Liver (tissue), 3 donors: ENCODE measurements around the gene RAD51B.

Experiments
- EGR1 ChIP-seq, 2 donors: IDR thresholded peaks; 2 replicates each; pipeline ENCODE4 v1.6.1; 2016 to 2018; ENCODE audit warnings: antibody characterized with exemption in 2 of 2, low read depth in 2 of 2
- FOXA1 ChIP-seq: IDR thresholded peaks from 2 replicates; pipeline ENCODE4 v1.6.1; 2016; ENCODE audit warnings: antibody characterized with exemption
- GABPA ChIP-seq, 2 donors: IDR thresholded peaks in 1 of 2; conservative IDR thresholded peaks in 1 of 2; 2 replicates each; pipeline ENCODE4 v1.6.1; 2016; ENCODE audit warnings: antibody characterized with exemption in 2 of 2, mild to moderate bottlenecking in 1 of 2, moderate library complexity in 1 of 2
- JUND ChIP-seq, 2 donors: IDR thresholded peaks; 2 replicates each; pipeline ENCODE4 v1.6.1; 2016; ENCODE audit warnings: antibody characterized with exemption in 2 of 2
- RAD21 ChIP-seq, 2 donors: IDR thresholded peaks; 2 replicates each; pipeline ENCODE4 v1.6.1; 2016; ENCODE audit warnings: antibody characterized with exemption in 2 of 2, mild to moderate bottlenecking in 2 of 2
- RXRA ChIP-seq, 2 donors: IDR thresholded peaks; 2 replicates each; pipeline ENCODE4 v1.6.1; 2017 to 2018; ENCODE audit warnings: antibody characterized with exemption in 2 of 2, mild to moderate bottlenecking in 1 of 2
- SP1 ChIP-seq: IDR thresholded peaks from 2 replicates; pipeline ENCODE4 v1.6.1; 2018; ENCODE audit warnings: antibody characterized with exemption, mild to moderate bottlenecking
- TAF1 ChIP-seq: conservative IDR thresholded peaks from 2 replicates; pipeline ENCODE4 v1.6.1; 2016; ENCODE audit warnings: antibody characterized with exemption, mild to moderate bottlenecking
- YY1 ChIP-seq: IDR thresholded peaks from 2 replicates; pipeline ENCODE4 v1.6.1; 2016; ENCODE audit warnings: antibody characterized with exemption, mild to moderate bottlenecking
- ZBTB33 ChIP-seq: IDR thresholded peaks from 2 replicates; pipeline ENCODE4 v1.6.1; 2016; ENCODE audit warnings: antibody characterized with exemption
- TF ChIP-seq, protein P1 (sequence below): fragments of 150-350 bp; IDR thresholded peaks from 2 replicates; pipeline ENCODE4 v1.5.1; 2017; ENCODE audit warnings: improper control_type of control experiment, low read depth, low read length; ENCODE audit not compliant: missing input control
- TF ChIP-seq, protein P2 (sequence below): IDR thresholded peaks from 2 replicates; pipeline ENCODE4 v1.6.1; 2016; ENCODE audit warnings: antibody characterized with exemption, mild to moderate bottlenecking
- TF ChIP-seq, protein P3 (sequence below): IDR thresholded peaks from 2 replicates; pipeline ENCODE4 v1.6.1; 2016; ENCODE audit warnings: antibody characterized with exemption
- TF ChIP-seq, protein P4 (sequence below): IDR thresholded peaks from 2 replicates; pipeline ENCODE4 v1.6.1; 2016; ENCODE audit warnings: antibody characterized with exemption
- donor health status: healthy.
- donor health status: healthy.

- TF ChIP-seq, protein P1, sequence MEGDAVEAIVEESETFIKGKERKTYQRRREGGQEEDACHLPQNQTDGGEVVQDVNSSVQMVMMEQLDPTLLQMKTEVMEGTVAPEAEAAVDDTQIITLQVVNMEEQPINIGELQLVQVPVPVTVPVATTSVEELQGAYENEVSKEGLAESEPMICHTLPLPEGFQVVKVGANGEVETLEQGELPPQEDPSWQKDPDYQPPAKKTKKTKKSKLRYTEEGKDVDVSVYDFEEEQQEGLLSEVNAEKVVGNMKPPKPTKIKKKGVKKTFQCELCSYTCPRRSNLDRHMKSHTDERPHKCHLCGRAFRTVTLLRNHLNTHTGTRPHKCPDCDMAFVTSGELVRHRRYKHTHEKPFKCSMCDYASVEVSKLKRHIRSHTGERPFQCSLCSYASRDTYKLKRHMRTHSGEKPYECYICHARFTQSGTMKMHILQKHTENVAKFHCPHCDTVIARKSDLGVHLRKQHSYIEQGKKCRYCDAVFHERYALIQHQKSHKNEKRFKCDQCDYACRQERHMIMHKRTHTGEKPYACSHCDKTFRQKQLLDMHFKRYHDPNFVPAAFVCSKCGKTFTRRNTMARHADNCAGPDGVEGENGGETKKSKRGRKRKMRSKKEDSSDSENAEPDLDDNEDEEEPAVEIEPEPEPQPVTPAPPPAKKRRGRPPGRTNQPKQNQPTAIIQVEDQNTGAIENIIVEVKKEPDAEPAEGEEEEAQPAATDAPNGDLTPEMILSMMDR, result no peak
- TF ChIP-seq FOXA1 (no peak), RXRA (IDR thresholded peaks at IDR 0.05) (no peak), SP1 (no peak), RAD21 (IDR thresholded peaks at IDR 0.05) (no peak), GABPA (IDR thresholded peaks at IDR 0.05 in 1 of 2, conservative IDR thresholded peaks at IDR 0.05 in 1 of 2) (no peak), JUND (IDR thresholded peaks at IDR 0.05) (no peak), YY1 (no peak), TAF1 (no peak), EGR1 (IDR thresholded peaks at IDR 0.05; ENCODE audit: low read depth in 2 of 2) (no peak), ZBTB33 (no peak)
- TF ChIP-seq, protein P2, sequence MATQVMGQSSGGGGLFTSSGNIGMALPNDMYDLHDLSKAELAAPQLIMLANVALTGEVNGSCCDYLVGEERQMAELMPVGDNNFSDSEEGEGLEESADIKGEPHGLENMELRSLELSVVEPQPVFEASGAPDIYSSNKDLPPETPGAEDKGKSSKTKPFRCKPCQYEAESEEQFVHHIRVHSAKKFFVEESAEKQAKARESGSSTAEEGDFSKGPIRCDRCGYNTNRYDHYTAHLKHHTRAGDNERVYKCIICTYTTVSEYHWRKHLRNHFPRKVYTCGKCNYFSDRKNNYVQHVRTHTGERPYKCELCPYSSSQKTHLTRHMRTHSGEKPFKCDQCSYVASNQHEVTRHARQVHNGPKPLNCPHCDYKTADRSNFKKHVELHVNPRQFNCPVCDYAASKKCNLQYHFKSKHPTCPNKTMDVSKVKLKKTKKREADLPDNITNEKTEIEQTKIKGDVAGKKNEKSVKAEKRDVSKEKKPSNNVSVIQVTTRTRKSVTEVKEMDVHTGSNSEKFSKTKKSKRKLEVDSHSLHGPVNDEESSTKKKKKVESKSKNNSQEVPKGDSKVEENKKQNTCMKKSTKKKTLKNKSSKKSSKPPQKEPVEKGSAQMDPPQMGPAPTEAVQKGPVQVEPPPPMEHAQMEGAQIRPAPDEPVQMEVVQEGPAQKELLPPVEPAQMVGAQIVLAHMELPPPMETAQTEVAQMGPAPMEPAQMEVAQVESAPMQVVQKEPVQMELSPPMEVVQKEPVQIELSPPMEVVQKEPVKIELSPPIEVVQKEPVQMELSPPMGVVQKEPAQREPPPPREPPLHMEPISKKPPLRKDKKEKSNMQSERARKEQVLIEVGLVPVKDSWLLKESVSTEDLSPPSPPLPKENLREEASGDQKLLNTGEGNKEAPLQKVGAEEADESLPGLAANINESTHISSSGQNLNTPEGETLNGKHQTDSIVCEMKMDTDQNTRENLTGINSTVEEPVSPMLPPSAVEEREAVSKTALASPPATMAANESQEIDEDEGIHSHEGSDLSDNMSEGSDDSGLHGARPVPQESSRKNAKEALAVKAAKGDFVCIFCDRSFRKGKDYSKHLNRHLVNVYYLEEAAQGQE, result no peak
- TF ChIP-seq, protein P3, sequence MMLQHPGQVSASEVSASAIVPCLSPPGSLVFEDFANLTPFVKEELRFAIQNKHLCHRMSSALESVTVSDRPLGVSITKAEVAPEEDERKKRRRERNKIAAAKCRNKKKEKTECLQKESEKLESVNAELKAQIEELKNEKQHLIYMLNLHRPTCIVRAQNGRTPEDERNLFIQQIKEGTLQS, result no peak
- TF ChIP-seq, protein P4, sequence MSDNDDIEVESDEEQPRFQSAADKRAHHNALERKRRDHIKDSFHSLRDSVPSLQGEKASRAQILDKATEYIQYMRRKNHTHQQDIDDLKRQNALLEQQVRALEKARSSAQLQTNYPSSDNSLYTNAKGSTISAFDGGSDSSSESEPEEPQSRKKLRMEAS, result no peak
Measured at GRCh38 chr14:68420350-68420749, 600.8 kb downstream of the RAD51B start.
